ENCODE results near the gene ZC3H4. TPM values are rescaled to one million over a fixed set of nuclear protein-coding genes. Genes with fewer than 3 reads are reported as not detected.

Gene ZC3H4
- total RNA-seq, 4 donors from 2014 or later: 26.2 to 34.7 (median 30.2) TPM

DNA sequence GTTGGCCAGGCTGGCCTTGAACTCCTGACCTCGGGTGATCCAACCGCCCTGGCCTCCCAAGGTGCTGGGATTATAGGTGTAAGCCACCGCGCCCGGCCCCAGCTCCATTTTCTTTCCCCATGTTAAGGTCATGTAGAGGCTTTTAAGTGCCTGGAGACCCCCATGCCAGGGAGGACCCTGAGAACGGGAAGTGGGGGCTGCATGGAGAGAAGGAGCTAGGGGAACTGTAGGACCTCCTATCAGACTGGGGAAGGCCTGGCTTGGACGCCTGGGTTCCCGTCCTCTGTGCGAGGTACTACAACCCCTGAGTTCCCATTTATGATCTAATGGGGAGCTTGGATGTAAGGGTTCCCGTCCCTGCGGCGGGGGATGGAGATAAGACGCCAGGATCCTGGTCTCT is 94.7 kb downstream of the ZC3H4 start:
- Histone ChIP-seq H3K9me3 (no peaks in the 10 kb centered on the region), H3K27ac (replicated peaks in 1 of 4) (no peak overlapping the region), H3K4me3 (no peak overlapping the region), H3K36me3 (no peaks in the 10 kb centered on the region), H3K27me3 (peaks cover 18 to 56% (median 41%) of the 10 kb centered on the region in 4 donors), H3K4me1 (peaks cover 24 to 45% (median 39%) of the 10 kb centered on the region in 4 donors)
- peak; percentile 82 for DNase-seq (ENCODE audit: extremely low spot score)
- no peak for TF ChIP-seq EP300 (IDR thresholded peaks at IDR 0.05)
- TF ChIP-seq POLR2AphosphoS5 (IDR thresholded peaks at IDR 0.05): no peak
- TF ChIP-seq, protein P1, sequence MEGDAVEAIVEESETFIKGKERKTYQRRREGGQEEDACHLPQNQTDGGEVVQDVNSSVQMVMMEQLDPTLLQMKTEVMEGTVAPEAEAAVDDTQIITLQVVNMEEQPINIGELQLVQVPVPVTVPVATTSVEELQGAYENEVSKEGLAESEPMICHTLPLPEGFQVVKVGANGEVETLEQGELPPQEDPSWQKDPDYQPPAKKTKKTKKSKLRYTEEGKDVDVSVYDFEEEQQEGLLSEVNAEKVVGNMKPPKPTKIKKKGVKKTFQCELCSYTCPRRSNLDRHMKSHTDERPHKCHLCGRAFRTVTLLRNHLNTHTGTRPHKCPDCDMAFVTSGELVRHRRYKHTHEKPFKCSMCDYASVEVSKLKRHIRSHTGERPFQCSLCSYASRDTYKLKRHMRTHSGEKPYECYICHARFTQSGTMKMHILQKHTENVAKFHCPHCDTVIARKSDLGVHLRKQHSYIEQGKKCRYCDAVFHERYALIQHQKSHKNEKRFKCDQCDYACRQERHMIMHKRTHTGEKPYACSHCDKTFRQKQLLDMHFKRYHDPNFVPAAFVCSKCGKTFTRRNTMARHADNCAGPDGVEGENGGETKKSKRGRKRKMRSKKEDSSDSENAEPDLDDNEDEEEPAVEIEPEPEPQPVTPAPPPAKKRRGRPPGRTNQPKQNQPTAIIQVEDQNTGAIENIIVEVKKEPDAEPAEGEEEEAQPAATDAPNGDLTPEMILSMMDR (IDR thresholded peaks at IDR 0.05): no peak
- TF ChIP-seq POLR2A (IDR thresholded peaks at IDR 0.05; ENCODE audit: low read depth): no peak
- intact Hi-C loops (cut with DNase I): no loop called here
- WGBS: 57% methylated on average over 10 of the region's 13 CpGs

Other genes with a start within 250 kb of the ZC3H4 start
- under 1 TPM in 1 of 4 donors, not detected in 3; 0.34 TPM for gene NPAS1, start 93.9 kb downstream of the ZC3H4 start, total RNA-seq
- gene TMEM160, start 65.2 kb downstream of the ZC3H4 start, total RNA-seq: 10 to 100 TPM; 34.8 to 46.7 (median 41.6) TPM
- gene SAE1, start 17.1 kb upstream of the ZC3H4 start, total RNA-seq: 100 to 1,000 TPM; 130 to 143 (median 136) TPM
- gene BBC3, start 117.4 kb upstream of the ZC3H4 start, total RNA-seq: 10 to 100 TPM in 2 of 4 donors, 1 to 10 TPM in 2; 5.0 to 21.3 (median 11.5) TPM
- 10 to 100 TPM; 22.4 to 30.6 (median 25.5) TPM for gene CCDC9, start 142.7 kb upstream of the ZC3H4 start, total RNA-seq
- gene INAFM1, start 161.1 kb upstream of the ZC3H4 start, total RNA-seq: 10 to 100 TPM; 12.5 to 17.4 (median 16.9) TPM
- 10 to 100 TPM in 1 of 4 donors, 1 to 10 TPM in 3; 5.0 to 32.6 (median 7.0) TPM for gene C5AR1, start 196.1 kb upstream of the ZC3H4 start, total RNA-seq
- 1 to 10 TPM in 1 of 4 donors, under 1 TPM in 3; 0.42 to 4.6 (median 0.72) TPM for gene C5AR2, start 218.4 kb upstream of the ZC3H4 start, total RNA-seq
- gene DHX34, start 235.5 kb upstream of the ZC3H4 start, total RNA-seq: 10 to 100 TPM in 3 of 4 donors, 1 to 10 TPM in 1; 9.1 to 15.6 (median 12.2) TPM